ENCODE results near the gene THSD7B.

The THSD7B gene

GRCh38 chr2:137180012-137180411 is 414.7 kb downstream of the THSD7B start:
- no peak overlapping the region for H3K27ac ChIP-seq
- ChIA-PET CTCF (interaction anchor here (0.6 kb wide), 1 partner anchor 453 kb away, joined by 8 read pairs; no protein-coding TSS in a partner anchor), POLR2A (ENCODE audit: low non-redundant PET) (no interaction called here)
- no peak for DNase-seq (ENCODE audit: low spot score)
- TF ChIP-seq, protein P1, sequence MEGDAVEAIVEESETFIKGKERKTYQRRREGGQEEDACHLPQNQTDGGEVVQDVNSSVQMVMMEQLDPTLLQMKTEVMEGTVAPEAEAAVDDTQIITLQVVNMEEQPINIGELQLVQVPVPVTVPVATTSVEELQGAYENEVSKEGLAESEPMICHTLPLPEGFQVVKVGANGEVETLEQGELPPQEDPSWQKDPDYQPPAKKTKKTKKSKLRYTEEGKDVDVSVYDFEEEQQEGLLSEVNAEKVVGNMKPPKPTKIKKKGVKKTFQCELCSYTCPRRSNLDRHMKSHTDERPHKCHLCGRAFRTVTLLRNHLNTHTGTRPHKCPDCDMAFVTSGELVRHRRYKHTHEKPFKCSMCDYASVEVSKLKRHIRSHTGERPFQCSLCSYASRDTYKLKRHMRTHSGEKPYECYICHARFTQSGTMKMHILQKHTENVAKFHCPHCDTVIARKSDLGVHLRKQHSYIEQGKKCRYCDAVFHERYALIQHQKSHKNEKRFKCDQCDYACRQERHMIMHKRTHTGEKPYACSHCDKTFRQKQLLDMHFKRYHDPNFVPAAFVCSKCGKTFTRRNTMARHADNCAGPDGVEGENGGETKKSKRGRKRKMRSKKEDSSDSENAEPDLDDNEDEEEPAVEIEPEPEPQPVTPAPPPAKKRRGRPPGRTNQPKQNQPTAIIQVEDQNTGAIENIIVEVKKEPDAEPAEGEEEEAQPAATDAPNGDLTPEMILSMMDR (conservative IDR thresholded peaks at IDR 0.05; ENCODE audit: low read depth) = no peak

GRCh38 chr2:137181370-137181769 is 416.0 kb downstream of the THSD7B start:
- H3K27ac ChIP-seq = no peak overlapping the region
- CTCF ChIA-PET = no interaction called here
- TF ChIP-seq, protein P1 (conservative IDR thresholded peaks at IDR 0.05; ENCODE audit: low read depth) = no peak
- no peak for DNase-seq (ENCODE audit: low spot score)
- POLR2A ChIA-PET (ENCODE audit: low non-redundant PET) = no interaction called here

DNA sequence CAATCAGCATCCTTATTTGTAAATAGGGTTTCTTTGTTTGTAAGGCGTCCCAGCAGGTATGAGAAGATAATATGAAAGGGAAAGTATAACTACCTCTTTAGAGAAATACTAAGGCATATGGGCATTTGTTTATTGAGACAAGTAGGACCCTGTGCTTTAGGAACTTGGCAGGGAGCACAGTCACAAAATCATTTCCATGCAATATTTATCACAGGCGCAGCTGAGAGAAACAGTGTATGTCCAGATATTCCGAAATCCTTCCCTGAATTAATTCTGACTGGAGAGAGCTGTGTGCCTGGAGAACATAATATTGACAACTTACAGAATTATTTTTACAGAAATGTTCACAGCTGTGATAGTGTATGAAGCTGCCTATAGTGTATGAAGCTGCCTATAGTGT is 416.7 kb downstream of the THSD7B start:
- no peak overlapping the region for H3K27ac ChIP-seq
- no peak for DNase-seq (ENCODE audit: low spot score)
- ChIA-PET CTCF (no interaction called here), POLR2A (ENCODE audit: low non-redundant PET) (no interaction called here)
- TF ChIP-seq, protein P1 (conservative IDR thresholded peaks at IDR 0.05; ENCODE audit: low read depth) = no peak

DNA sequence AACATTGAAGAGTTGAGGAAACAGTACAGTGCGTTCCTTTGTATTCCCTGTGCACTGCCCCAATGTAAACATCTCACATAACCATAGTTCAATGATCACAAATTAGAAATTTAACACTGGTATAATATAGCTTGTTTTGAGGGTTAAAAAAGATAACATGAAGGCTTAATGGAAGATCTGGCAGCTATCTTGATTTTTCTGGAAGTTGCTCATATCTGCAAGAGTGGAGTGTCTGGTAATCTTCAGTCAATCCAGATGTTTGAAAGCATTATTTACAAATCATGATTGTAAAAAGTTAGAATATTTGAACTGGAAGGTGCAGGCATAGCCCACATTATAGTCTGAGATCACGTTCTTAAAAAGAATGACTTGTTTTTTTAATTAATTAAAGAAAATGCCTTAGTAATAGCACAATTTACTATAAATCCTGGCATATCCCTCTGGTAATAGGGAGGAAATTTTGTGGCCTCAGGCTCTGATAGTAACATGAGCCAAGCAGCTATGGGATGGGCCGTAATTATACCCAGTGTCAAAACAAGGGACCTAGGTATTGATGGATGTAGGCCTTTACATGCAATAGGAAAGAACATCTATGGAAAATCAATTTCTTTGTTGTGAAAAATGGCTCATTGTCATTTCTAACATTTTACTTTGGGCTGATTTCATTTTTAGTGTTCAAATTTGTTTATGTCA is 418.0 kb downstream of the THSD7B start:
- POLR2A ChIA-PET (ENCODE audit: low non-redundant PET) = no interaction called here
- TF ChIP-seq, protein P1 (conservative IDR thresholded peaks at IDR 0.05; ENCODE audit: low read depth) = no peak
- CTCF ChIA-PET = no interaction called here
- DNase-seq (ENCODE audit: low spot score) = no peak
- no peak overlapping the region for H3K27ac ChIP-seq

GRCh38 chr2:137185378-137186078 is 420.2 kb downstream of the THSD7B start:
- POLR2A ChIA-PET (ENCODE audit: low non-redundant PET) = no interaction called here
- TF ChIP-seq, protein P1 (conservative IDR thresholded peaks at IDR 0.05; ENCODE audit: low read depth) = no peak
- no peak overlapping the region for H3K27ac ChIP-seq
- CTCF ChIA-PET = no interaction called here
- DNase-seq (ENCODE audit: low spot score) = no peak

DNA sequence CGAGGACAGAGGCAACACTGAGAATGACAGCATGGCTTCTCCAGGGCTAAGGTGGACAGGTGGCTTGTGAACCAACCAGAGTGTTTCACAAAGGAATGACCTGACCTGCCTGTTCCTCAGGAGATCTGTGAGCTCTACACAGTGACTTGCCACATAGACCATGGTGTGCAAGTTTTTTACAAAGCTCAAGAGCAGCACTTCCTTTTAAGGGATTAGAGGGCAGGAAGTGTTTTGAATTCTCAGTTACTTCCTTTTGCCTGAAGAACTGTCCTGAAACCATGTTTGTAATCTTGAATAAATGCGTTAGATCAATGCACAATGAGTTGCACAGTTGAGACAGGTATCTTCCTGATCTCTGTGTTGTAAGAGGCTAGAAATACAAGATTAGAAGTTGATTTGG is 421.9 kb downstream of the THSD7B start:
- no peak overlapping the region for H3K27ac ChIP-seq
- TF ChIP-seq, protein P1 (conservative IDR thresholded peaks at IDR 0.05; ENCODE audit: low read depth) = no peak
- POLR2A ChIA-PET (ENCODE audit: low non-redundant PET) = no interaction called here
- CTCF ChIA-PET = no interaction called here
- DNase-seq (ENCODE audit: low spot score) = no peak

Measured in RWPE1 (cell line).